IMR-90 (cell line): ENCODE results near the gene C3orf52. TPM values are rescaled to one million over a fixed set of nuclear protein-coding genes. Genes with fewer than 3 reads are reported as not detected.

ENCODE experiments used
- ATAC-seq: fragments of 200-7000 bp; cut with Tn5 transposase; 2 replicates; pipeline ENCODE4 v1.9.1; 2020; ENCODE audit warnings: low read depth, mild to moderate bottlenecking, moderate library complexity
- BruUV-seq: library from RNA; stranded (reverse); fragments of 400-500 nt; replicated peaks from 2 replicates; lab custom pipeline; 2021; lab: Mats Ljungman, UMichigan
- CTCF ChIA-PET: fragments of 300-600 bp; formaldehyde crosslinking; extraction: SDS; loops from one replicate; lab custom pipeline; 2021; ENCODE audit warnings: antibody characterized with exemption; lab: Yijun Ruan, JAX
- POLR2A ChIA-PET: fragments of 300-600 bp; sonication (Branson Sonifier 250); formaldehyde crosslinking; loops from one replicate; lab custom pipeline; 2022; ENCODE audit warnings: antibody characterized with exemption; ENCODE audit not compliant: unreplicated experiment; lab: Charles Lee
- DNase-seq: peaks from one replicate; pipeline ENCODE4 v3.0.0; 2013
- H2AFZ ChIP-seq: replicated peaks from 2 replicates; pipeline ENCODE3; 2013; ENCODE audit warnings: low read length, mild to moderate bottlenecking; ENCODE audit not compliant: poor library complexity
- H2AK5ac ChIP-seq: 2 replicates; pipeline ENCODE4 v1.6.1; 2013; ENCODE audit warnings: low read depth, low read length, inconsistent platforms
- H2AK9ac ChIP-seq: replicated peaks from 2 replicates; pipeline ENCODE3; 2013; ENCODE audit warnings: mild to moderate bottlenecking, low read depth, low read length, moderate library complexity; ENCODE audit not compliant: poor library complexity
- H2BK120ac ChIP-seq: 2 replicates; pipeline ENCODE4 v1.6.1; 2013; ENCODE audit warnings: low read depth, low read length, inconsistent platforms
- H2BK15ac ChIP-seq: 3 replicates; pipeline ENCODE4 v1.6.1; 2013; ENCODE audit warnings: low read depth, low read length, inconsistent platforms
- H2BK20ac ChIP-seq: 2 replicates; pipeline ENCODE4 v1.6.1; 2013; ENCODE audit warnings: low read depth, mild to moderate bottlenecking, inconsistent platforms, low read length, moderate library complexity
- H2BK5ac ChIP-seq: 2 replicates; pipeline ENCODE4 v1.6.1; 2013; ENCODE audit warnings: mild to moderate bottlenecking, low read depth, low read length, inconsistent platforms; ENCODE audit not compliant: poor library complexity, severe bottlenecking
- H3K14ac ChIP-seq: replicated peaks from 2 replicates; pipeline ENCODE4 v1.6.1; 2013; ENCODE audit warnings: low read depth, low read length, inconsistent platforms
- H3K18ac ChIP-seq: 2 replicates; pipeline ENCODE4 v1.6.1; 2013; ENCODE audit warnings: low read depth, low read length, control low read depth
- H3K23ac ChIP-seq: 2 replicates; pipeline ENCODE4 v1.6.1; 2013; ENCODE audit warnings: low read depth, low read length, inconsistent platforms
- H3K27ac ChIP-seq: 2 replicates; pipeline ENCODE4 v1.5.1; 2013; ENCODE audit warnings: mild to moderate bottlenecking, control low read depth, low read length; ENCODE audit not compliant: insufficient read depth
- H3K27me3 ChIP-seq: 2 replicates; pipeline ENCODE4 v1.6.1; 2013; ENCODE audit warnings: low read length; ENCODE audit not compliant: control insufficient read depth, insufficient read depth
- H3K36me3 ChIP-seq: 2 replicates; pipeline ENCODE4 v1.6.1; 2013; ENCODE audit warnings: low read length, mixed read lengths; ENCODE audit not compliant: control insufficient read depth, insufficient read depth
- H3K4ac ChIP-seq: 2 replicates; pipeline ENCODE4 v1.6.1; 2013; ENCODE audit warnings: low read depth, low read length, inconsistent platforms
- H3K4me1 ChIP-seq: 2 replicates; pipeline ENCODE4 v1.6.1; 2013; ENCODE audit warnings: low read length, mixed read lengths; ENCODE audit not compliant: control insufficient read depth, insufficient read depth
- H3K4me2 ChIP-seq: 2 replicates; pipeline ENCODE4 v1.6.1; 2013; ENCODE audit warnings: low read depth, mild to moderate bottlenecking, control low read depth, low read length, moderate library complexity
- H3K4me3 ChIP-seq: 2 replicates; pipeline ENCODE4 v1.5.1; 2013; ENCODE audit warnings: low read depth, mild to moderate bottlenecking, control low read depth, low read length, moderate library complexity; ENCODE audit not compliant: insufficient read depth
- H3K56ac ChIP-seq: 2 replicates; pipeline ENCODE4 v1.6.1; 2013; ENCODE audit warnings: low read length, inconsistent platforms; ENCODE audit not compliant: insufficient read depth; ENCODE audit errors: extremely low read depth
- H3K79me1 ChIP-seq, 2 experiments: 2 replicates each; pipeline ENCODE4 v1.6.1; 2013; ENCODE audit warnings: low read length in 2 of 2, inconsistent platforms in 1 of 2, low read depth in 1 of 2
- H3K9ac ChIP-seq: 2 replicates; pipeline ENCODE4 v1.6.1; 2013; ENCODE audit warnings: low read depth, low read length, control low read depth
- H3K9me1 ChIP-seq: 2 replicates; pipeline ENCODE4 v1.6.1; 2013; ENCODE audit warnings: low read length, inconsistent platforms; ENCODE audit not compliant: insufficient read depth
- H3K9me3 ChIP-seq: 2 replicates; pipeline ENCODE4 v1.6.1; 2013; ENCODE audit warnings: low read length; ENCODE audit not compliant: control insufficient read depth, insufficient read depth
- H4K20me1 ChIP-seq: 2 replicates; pipeline ENCODE4 v1.6.1; 2013; ENCODE audit warnings: low read length, inconsistent platforms; ENCODE audit not compliant: insufficient read depth
- H4K5ac ChIP-seq: 2 replicates; pipeline ENCODE4 v1.6.1; 2013; ENCODE audit warnings: mild to moderate bottlenecking, low read depth, low read length, control low read depth
- H4K8ac ChIP-seq, 2 experiments: 2 replicates each; pipeline ENCODE4 v1.6.1; 2013; ENCODE audit warnings: low read depth in 2 of 2, low read length in 2 of 2, control low read depth in 1 of 2, inconsistent platforms in 1 of 2
- H4K91ac ChIP-seq: 2 replicates; pipeline ENCODE4 v1.6.1; 2013; ENCODE audit warnings: low read depth, low read length, inconsistent platforms; ENCODE audit not compliant: insufficient read depth
- BHLHE40 ChIP-seq: fragments of 150-350 bp; IDR thresholded peaks from 2 replicates; pipeline ENCODE4 v1.6.1; 2016; ENCODE audit warnings: mild to moderate bottlenecking, low read depth, low read length
- CEBPB ChIP-seq: IDR thresholded peaks from 2 replicates; pipeline ENCODE4 v1.6.1; 2012; ENCODE audit warnings: low read depth, low read length, improper control_type of control experiment
- CHD1 ChIP-seq: IDR thresholded peaks from 2 replicates; pipeline ENCODE4 v1.6.1; 2012; ENCODE audit warnings: low read depth, low read length, improper control_type of control experiment
- CTCF ChIP-seq: conservative IDR thresholded peaks from 2 replicates; pipeline ENCODE4 v1.5.1; 2012; ENCODE audit warnings: mild to moderate bottlenecking, low read depth, low read length, improper control_type of control experiment
- ELK1 ChIP-seq: fragments of 150-350 bp; IDR thresholded peaks from 2 replicates; pipeline ENCODE4 v1.6.1; 2016; ENCODE audit warnings: low read depth, mild to moderate bottlenecking, low read length, moderate library complexity, borderline replicate concordance
- FOS ChIP-seq: fragments of 150-350 bp; IDR thresholded peaks from 2 replicates; pipeline ENCODE4 v1.6.1; 2016; ENCODE audit warnings: low read depth, low read length
- MAFK ChIP-seq: IDR thresholded peaks from 2 replicates; pipeline ENCODE4 v1.6.1; 2012; ENCODE audit warnings: low read depth, low read length, improper control_type of control experiment
- MAZ ChIP-seq: IDR thresholded peaks from 2 replicates; pipeline ENCODE4 v1.6.1; 2012; ENCODE audit warnings: low read depth, mild to moderate bottlenecking, low read length, improper control_type of control experiment, moderate library complexity, borderline replicate concordance
- MXI1 ChIP-seq: IDR thresholded peaks from 2 replicates; pipeline ENCODE4 v1.6.1; 2012; ENCODE audit warnings: low read depth, mild to moderate bottlenecking, low read length, moderate library complexity, borderline replicate concordance
- NFE2L2 ChIP-seq: fragments of 150-350 bp; IDR thresholded peaks from 2 replicates; pipeline ENCODE4 v1.6.1; 2016; ENCODE audit warnings: low read depth, mild to moderate bottlenecking, low read length
- POLR2A ChIP-seq: IDR thresholded peaks from 2 replicates; pipeline ENCODE4 v1.6.1; 2012; ENCODE audit warnings: mild to moderate bottlenecking, low read depth, low read length
- RAD21 ChIP-seq: IDR thresholded peaks from 2 replicates; pipeline ENCODE4 v1.6.1; 2012; ENCODE audit warnings: low read length, improper control_type of control experiment
- RCOR1 ChIP-seq: IDR thresholded peaks from 2 replicates; pipeline ENCODE4 v1.6.1; 2012; ENCODE audit warnings: mild to moderate bottlenecking, low read length, improper control_type of control experiment; ENCODE audit not compliant: insufficient replicate concordance
- RFX5 ChIP-seq: IDR thresholded peaks from 2 replicates; pipeline ENCODE4 v1.8.0; 2012; ENCODE audit warnings: low read depth, mild to moderate bottlenecking, low read length, moderate library complexity
- WGBS, 2 experiments: methylation state at CpG; one replicate each; pipeline versions ENCODE4 v1.1.5 to v1.1.7; 2013; ENCODE audit warnings: missing lambda C conversion rate in 2 of 2; ENCODE audit not compliant: insufficient read length in 1 of 2; ENCODE audit errors: extremely low coverage in 2 of 2; 5-methylcytosine and 5-hydroxymethylcytosine counted together
- dilution Hi-C: fragments of 300-500 bp; cut with HindIII; formaldehyde crosslinking; loops from one replicate; pipeline ENCODE4 v1.14.3; 2018; ENCODE audit warnings: low sequenced_read_pairs; ENCODE audit not compliant: unreplicated experiment
- in situ Hi-C: fragments of 300-500 bp; cut with MboI; formaldehyde crosslinking; loops from 3 replicates; pipeline ENCODE4 v1.14.3; 2019; ENCODE audit warnings: low sequenced_read_pairs, inconsistent platforms, mixed read lengths
- intact Hi-C: fragments of 100-400 bp; cut with micrococcal nuclease; formaldehyde crosslinking; loops from 2 replicates; pipeline ENCODE4 v1.10.0; 2022
- polyA plus RNA-seq, 3 experiments: library from polyadenylated mRNA; depleted of rRNA; stranded (reverse); fragments of >200 nt; gene quantifications; 2 replicates each; pipeline ENCODE4 v1.2.3, GENCODE V29; 2012; ENCODE audit warnings: low replicate concordance in 1 of 3
- total RNA-seq: library from RNA; depleted of rRNA; stranded (reverse); fragments of >200 nt; gene quantifications from 2 replicates; pipeline ENCODE4 v1.2.3, GENCODE V29; 2012
- TF ChIP-seq, protein P1 (sequence below): fragments of 150-350 bp; IDR thresholded peaks from 2 replicates; pipeline ENCODE4 v1.6.1; 2017; ENCODE audit warnings: mild to moderate bottlenecking, antibody characterized with exemption, low read length, low read depth

C3orf52 gene
- total and polyA plus RNA-seq, 2 of the 4 experiments (the other 2 are of a cell fraction) = 7.5 to 12.5 TPM

- no peak for TF ChIP-seq RFX5
- no peak for TF ChIP-seq CHD1
These were observed 39.6 kb upstream of the C3orf52 start (continued) for GRCh38 chr3:112046599-112046998.

DNA sequence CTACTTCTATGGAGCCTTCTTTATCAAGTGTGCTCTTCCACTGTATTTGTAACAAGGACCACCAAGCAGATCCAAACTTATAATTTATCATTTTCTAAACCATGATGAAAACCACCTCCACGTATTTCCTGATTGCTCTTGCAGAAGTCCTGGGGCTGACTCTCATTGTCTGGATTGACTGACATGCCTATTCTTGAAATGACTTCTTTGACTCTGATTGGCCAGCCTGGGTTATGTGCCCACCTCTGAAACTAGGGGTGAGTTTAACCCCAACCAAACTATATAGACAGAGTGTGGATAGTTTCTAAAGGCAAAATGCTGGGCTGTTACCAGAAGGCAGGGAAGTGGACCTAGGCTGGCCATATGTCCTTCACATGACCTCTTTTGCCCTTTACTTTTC, 38.9 kb upstream of the C3orf52 start:
- no CpG with 5 or more reads among the region's 1 CpG for WGBS, 2 experiments
- no peak overlapping the region for H3K4ac ChIP-seq
- no peak overlapping the region for H3K9ac ChIP-seq
- H3K14ac ChIP-seq = no peak overlapping the region
- ATAC-seq (no peak), DNase-seq (no peak)
- POLR2A ChIA-PET = no interaction called here
- no peak overlapping the region for H3K18ac ChIP-seq
- H3K79me1 ChIP-seq = no peaks in the 10 kb centered on the region
- in situ Hi-C loops = no loop called here
- no peaks in the 10 kb centered on the region for H3K9me1 ChIP-seq
- no peak overlapping the region for H2BK20ac ChIP-seq
- H3K9me3 ChIP-seq = no peaks in the 10 kb centered on the region
- H3K4me2 ChIP-seq = no peak overlapping the region
- no peak overlapping the region for H3K23ac ChIP-seq
- no peak overlapping the region for H2BK15ac ChIP-seq
- no peak overlapping the region for H4K91ac ChIP-seq
- H4K5ac ChIP-seq = no peak overlapping the region
- dilution Hi-C loops = no loop called here
- H2BK5ac ChIP-seq = no peak overlapping the region
- H3K4me3 ChIP-seq = no peak overlapping the region
- H3K36me3 ChIP-seq = no peaks in the 10 kb centered on the region
- no peak overlapping the region for H2AK9ac ChIP-seq
- no peaks in the 10 kb centered on the region for H4K20me1 ChIP-seq
- no peak overlapping the region for H3K27ac ChIP-seq
- no peaks in the 10 kb centered on the region for H3K27me3 ChIP-seq
- no peak overlapping the region for H2AFZ ChIP-seq
- no peak overlapping the region for H4K8ac ChIP-seq
- intact Hi-C loops = no loop called here
- TF ChIP-seq RAD21 = no peak
- no peak for TF ChIP-seq CTCF
- TF ChIP-seq ELK1 = no peak
- no peak for TF ChIP-seq NFE2L2
- TF ChIP-seq MAFK = no peak
- TF ChIP-seq MAZ = no peak
- TF ChIP-seq CEBPB = no peak
- TF ChIP-seq, protein P1, sequence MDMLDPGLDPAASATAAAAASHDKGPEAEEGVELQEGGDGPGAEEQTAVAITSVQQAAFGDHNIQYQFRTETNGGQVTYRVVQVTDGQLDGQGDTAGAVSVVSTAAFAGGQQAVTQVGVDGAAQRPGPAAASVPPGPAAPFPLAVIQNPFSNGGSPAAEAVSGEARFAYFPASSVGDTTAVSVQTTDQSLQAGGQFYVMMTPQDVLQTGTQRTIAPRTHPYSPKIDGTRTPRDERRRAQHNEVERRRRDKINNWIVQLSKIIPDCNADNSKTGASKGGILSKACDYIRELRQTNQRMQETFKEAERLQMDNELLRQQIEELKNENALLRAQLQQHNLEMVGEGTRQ = no peak
- TF ChIP-seq CHD1 = no peak
- TF ChIP-seq POLR2A = no peak
- TF ChIP-seq BHLHE40 = no peak
- TF ChIP-seq MXI1 = no peak
- no peak for TF ChIP-seq RFX5
- TF ChIP-seq RCOR1 = no peak
- TF ChIP-seq FOS = no peak
- no peak overlapping the region for H3K56ac ChIP-seq
- H3K4me1 ChIP-seq = no peaks in the 10 kb centered on the region
- CTCF ChIA-PET = no interaction called here
- no peak overlapping the region for H2BK120ac ChIP-seq
- no peak overlapping the region for H2AK5ac ChIP-seq
- BruUV-seq = no TSS peak
